ENCODE results near the gene RBM22. TPM values are rescaled to one million over a fixed set of nuclear protein-coding genes. Genes with fewer than 3 reads are reported as not detected.
A peak's percentile ranks its signal among the peaks of the same experiment; 100 is the strongest.

The RBM22 gene
- polyA plus RNA-seq, 1 donor, result 86.4 TPM

DNA sequence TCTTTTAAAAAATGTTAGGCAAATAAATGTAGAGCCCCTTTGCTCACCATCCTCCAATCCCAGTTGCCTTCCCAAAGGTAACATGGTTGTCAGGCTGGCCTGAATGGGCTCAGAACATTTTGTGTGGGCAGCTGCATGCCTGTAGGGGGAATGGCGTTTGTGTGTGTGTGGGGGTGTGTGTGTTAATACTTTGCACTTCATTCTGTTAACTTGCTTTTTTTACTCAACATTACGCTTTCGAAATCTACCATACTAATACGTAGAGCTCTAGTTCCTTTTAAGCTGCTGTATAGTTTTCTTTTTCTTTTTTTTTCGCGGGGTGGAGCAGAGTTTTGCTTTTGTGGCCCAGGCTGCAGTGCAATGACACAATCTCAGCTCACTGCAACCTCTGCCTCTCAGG, 25.8 kb downstream of the RBM22 start:
- no peak for DNase-seq

DNA sequence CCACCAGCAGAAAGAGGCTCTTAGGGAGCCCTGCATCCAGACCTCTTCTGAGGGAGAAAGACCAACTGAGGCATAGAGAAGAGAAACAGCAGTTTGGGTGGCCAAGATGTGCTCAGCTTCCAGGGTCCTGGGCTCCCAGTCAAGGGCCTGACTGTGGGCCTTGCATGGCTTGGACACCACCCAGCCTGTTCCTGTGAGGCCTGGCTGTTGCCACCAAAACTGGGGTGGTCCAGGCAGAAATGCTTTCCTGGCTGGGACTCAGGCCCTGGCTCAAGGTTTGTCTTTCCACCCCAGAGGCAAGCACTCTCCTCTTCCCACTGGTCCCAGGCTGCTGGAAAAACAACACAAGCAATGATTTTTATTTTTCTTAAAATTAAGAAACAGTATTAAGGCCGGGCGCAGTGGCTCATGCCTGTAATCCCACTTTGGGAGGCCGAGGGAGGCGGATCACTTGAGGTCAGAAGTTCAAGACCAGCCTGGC, 26.5 kb downstream of the RBM22 start:
- no peak for DNase-seq

DNA sequence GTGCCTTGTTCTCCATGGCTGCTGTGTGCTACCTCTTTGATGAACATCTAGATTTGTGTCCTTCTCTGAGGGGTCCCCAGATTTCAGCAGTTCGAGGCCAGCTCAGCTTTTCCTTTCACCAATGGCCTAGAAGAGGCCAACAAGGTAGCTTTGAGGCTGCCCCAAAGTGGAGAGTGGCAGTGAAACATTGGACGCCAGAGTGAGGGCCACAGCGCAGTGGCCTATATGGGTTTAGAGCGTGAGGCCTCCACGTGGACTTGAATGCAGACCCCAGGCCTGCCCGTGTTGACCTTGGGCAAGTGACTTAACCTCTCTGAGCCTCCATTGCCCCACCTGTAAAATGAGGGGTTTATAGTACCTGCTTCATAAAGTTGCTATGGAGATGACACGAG, 28.0 kb downstream of the RBM22 start:
- DNase-seq, result no peak

DNA sequence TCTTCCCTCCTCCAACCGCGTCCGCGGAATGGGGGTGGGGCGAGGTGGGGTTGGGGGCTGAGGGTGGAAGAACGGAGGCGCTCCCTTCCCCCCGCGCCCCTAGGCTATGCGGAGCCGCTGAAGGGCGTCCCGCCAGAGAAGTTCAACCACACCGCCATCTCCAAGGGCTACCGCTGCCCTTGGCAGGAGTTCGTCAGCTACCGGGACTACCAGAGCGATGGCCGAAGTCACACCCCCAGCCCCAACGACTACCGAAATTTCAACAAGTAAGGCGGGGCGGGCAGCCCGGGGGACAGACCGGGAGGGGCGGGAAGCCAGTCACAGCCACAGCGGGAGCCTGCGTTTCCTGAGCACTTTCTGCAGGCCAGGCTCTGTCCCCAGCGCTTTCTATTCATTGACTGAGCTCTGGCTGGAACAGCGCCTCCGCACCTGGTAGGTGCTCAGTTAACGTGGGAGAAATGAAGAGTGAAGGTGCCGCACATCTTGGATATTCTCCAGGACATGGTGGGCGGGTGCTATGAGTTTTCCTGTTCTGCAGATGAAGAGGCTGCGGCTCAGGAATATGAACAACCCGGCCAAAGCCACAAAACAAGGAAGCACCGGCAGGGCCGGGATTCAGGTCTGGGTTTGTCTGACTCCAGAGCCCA, 28.5 kb downstream of the RBM22 start:
- DNase-seq, result no peak

DNA sequence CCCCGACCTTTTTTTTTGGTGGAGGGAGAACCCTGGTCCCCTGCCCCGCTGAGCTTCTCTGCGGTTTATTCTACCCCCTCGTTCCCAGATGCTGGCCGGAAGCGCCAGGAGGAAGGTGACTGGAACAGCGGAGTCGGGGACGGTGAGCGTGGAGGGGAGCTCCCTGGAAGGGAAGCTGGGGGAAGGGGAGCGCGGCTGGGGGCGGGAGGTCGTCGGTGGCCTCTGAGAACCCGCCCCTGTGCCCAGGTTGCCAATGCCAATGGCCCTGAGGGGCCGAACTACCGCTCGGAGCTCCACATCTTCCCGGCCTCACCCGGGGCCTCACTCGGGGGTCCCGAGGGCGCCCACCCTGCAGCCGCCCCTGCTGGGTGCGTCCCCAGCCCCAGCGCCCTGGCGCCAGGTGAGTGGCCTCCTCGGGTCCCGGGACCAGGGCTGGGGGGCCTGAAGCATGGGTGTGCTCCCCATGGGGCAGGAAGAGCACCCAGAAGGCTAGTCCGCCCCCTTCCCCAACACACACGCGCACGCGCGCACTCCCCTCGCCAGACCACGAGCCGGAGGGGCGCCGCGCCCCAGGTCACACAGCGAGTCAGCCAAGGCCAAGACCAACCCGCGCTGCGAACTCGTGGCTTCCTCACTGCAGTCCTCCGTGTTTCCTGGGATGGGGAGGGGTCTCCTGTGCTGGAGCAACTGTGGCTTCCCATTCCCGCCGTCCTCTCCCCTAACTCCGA, 29.2 kb downstream of the RBM22 start:
- no peak for DNase-seq

DNA sequence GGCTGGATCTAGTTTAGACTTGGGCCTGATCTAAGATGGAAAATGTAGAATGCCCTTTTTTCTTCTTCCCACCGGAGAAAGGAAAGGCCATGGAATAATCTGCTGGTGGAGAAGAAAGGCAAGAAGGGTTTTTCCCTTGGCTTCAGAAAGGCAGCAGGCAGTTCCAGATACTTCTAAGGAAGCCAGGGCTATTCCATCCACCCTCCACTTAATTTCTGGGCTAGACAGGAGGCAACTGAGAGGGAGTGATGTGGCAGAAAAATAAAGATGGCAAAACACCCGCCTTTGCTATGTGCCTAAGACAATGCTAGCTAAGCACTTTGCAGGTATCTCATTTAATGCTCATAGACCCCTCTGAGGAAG, 29.9 kb downstream of the RBM22 start:
- no peak for DNase-seq

DNA sequence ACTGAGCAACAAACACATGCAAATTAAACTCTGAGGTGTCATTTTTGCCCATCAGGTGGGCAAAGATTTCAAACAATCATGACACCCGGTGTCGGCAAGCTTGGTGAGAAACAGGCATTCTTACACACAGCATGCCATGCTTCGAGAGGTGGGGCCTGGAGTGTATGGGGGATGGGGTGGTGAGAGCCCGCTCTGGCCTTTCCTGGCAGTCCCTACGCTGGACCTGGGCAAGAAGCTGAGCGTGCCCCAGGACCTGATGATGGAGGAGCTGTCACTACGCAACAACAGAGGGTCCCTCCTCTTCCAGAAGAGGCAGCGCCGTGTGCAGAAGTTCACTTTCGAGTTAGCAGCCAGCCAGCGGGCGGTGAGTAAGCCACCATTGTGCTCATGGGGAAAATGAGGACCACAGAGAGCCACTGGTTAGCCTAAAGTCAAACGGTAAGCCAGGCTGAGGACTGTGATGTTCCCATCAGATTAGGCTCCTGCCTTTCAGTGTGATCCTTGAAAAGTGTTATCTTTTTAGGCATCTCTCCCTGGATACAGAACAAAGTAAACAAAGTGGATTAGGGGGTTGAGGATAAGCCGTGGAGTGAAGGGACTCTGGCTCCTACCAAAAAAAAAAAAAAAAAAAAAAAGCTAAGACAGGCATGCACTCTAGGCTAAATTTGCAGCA, 30.5 kb downstream of the RBM22 start:
- DNase-seq, result no peak

DNA sequence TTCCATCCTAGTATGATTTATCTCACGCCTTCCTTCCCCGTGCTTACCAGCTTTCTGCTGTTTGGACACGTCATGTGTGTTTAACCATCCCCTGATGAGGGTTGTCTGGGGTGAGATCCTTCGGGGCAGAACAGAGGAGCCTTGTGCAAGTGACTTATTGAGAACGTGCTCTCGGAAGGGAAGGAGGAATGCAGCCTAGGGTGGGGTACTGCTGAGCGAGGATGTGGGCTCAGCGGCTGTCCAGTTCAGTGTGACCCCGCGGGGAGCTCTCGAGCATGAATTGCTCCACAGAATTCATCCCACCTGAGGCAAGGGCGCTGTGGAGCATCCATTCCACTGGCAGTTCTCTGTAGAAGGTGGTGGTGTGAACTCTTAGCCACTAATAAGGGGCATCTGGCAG, 35.8 kb downstream of the RBM22 start:
- DNase-seq, result no peak

DNA sequence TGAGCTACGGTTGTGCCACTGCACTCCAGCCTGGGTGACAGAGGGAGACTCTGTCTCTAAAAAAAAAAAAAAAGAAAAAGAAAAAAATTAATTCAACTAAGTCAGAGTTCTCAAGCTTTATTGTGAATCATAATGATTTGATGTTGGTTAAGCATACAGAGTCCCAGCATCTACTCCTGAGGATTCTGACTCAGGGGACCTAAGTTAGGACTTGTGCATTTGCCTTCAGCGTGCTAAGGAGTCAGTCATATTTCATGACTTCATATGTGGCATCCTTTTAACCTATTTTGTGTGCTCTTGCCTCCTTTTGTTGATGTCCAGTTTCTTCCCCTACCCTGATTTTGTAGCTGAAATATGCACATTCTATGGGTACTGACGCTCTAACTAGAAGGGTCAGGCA, 36.9 kb downstream of the RBM22 start:
- no peak for DNase-seq

DNA sequence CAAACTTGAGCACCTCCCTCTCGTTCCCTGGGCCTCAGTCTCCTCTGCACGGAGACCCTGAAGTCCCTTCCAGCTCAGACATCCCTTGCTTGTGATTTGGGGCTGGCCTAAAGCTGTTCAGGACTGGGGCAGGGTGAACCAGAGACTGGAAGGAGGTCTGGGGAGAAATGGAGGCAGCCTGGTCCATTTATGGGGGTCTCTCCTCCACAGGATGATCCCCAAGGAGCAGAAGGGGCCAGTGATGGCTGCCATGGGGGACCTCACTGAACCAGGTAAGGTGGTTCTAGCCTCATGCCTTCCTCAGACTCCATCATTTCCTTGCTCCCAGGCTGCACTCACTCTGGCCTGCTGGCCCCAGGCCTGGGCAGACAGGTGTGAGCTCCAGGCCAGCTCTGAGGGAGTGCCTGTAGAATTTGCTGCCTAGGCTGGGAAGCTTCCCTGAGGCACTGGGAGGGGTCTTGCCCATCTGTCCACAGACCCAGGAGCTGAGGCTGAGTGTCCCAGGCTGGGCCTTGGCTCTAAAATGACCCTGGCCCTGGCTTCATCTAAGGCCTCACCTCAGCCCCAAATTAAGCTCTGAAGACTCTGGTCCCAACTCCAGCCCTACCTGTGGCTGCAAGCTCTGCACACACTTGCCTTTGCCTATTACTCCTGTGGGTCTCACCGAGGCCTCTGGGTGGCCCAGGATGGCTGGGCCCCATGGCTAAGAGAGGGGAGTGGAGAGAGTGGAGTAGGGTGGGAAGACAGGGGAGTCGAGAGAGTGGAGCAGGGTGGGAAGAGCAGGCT, 37.9 kb downstream of the RBM22 start:
- DNase-seq, result no peak

DNA sequence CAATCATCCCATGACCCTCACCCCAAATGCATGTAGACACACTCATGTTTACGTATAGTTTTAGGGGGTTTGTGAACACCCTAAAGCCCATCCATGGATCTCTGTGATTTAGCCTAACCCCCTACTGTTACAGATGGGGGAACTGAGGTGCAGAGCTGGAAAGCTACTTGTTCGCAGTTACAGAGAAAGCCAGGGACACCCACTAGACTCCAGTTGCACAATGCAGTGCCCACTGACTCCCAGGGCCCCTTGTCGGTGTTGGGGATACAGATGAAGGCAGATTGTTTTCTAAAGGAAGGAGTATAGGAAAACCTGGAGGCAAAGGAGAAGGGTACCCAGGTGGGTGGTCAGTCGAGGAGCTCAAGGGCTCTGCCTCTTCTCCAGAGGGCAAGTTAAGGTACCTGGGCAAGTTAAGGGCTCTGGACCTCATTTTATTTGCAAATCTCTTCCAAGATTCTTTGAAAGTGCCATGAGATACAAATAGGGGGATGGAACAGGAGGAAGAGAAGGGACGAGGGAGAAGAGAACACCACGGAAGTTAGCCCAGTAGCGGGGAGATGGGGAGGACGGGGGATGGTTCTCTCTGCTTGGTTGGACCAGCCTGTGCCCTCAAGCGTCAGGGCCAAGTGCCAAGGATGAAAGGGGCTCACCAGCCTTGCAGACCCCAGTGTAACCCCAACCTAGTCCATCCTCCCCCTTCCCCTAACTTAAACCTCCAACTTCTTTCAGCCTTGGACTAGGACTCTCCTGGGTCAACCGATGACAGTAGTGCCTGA, 38.9 kb downstream of the RBM22 start:
- no peak for DNase-seq

DNA sequence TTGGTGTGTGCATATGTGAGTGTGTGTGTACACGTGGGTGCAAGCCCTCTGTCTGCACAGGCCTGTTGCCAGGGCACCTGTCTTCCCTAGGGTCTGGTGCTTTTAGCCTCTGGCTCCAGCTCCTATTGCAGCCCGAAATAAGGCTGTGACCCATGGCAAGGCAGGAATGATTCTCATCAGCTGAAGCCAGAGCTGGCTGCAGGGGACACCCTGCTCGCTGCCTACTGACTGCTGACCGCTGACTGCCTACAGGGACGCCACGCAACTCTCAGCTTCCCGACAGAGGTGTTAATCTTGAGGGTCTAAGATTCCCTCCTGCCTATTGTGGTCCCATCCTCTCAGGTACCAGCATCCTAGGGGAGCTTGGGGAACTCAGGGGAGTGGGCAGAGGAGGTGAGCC, 39.8 kb downstream of the RBM22 start, which contains the start of gene MYOZ3:
MYOZ3 (plus strand) TSS at position 166 of the 400 bp plus-strand sequence. CDS start 1,691 bp downstream, outside the sequence.
- DNase-seq, result no peak

DNA sequence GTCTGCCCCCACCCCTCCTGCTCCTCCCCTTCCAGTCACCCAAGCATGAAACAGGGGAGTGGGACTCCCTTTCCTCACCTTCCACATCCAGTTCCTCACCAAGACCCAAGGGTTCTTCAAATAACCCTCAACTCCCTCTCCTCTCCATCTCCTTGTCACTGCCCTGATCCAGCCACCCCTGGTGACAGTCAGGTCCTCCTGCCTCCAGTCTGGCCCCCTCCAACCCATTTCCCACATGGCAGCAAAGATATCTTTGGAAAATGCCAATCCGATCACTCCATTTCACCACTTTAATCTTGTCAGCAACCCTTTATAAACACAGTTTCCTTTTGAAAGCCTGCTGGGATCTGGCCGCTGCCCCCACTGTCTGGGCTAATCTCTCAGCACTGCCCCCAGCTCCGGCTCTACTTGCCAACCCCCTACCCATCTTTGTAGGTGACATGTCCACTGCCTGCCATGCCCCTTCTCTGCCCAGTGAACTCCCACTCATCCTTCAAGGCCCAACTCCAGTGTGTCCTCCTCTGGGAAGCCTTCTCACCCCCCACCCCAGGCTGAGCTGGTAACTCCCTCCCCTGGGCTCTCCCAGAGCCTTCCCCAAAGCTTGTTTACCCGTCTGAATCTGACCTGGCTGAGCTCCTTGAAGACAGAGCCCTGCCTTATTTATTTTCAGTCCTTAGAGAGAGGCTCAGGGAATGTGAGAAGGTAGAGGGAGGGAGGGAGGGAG, 40.6 kb downstream of the RBM22 start:
- no peak for DNase-seq

DNA sequence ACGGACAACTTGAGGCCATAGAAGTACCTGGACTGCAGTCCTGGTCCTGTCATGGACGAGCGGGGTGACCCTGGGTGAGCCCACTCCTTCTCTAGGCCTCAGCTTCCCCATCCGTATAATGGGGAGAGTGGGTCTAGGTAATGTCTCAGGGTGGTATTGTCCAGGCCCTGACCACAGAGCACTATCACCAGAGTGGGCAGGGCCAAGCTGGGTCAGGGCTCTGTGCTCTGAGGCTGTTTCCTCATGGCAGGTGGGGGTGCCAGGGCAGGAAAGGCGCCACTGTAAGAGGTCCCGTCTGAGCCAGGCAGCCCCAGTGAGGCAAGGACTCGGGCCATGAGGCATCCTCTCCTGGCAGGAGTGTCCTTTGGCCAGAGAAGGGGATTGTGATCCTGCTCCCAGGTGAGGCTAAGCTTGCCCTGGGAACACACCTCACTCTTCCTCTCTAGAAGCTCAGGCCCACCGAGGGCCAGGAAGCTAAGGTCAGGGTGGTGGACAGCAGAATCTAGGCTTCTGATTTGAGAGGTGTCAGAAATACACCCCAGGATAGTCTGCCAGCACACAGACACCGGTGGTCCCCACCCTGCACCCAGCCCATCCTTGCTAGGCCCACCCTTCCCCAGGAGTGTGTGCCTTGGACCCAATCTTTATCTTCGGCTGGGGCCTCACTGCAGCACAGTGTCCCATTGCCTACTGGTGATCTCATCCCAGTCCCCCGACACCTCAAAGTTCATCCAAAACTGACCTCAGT, 41.3 kb downstream of the RBM22 start:
- no peak for DNase-seq

DNA sequence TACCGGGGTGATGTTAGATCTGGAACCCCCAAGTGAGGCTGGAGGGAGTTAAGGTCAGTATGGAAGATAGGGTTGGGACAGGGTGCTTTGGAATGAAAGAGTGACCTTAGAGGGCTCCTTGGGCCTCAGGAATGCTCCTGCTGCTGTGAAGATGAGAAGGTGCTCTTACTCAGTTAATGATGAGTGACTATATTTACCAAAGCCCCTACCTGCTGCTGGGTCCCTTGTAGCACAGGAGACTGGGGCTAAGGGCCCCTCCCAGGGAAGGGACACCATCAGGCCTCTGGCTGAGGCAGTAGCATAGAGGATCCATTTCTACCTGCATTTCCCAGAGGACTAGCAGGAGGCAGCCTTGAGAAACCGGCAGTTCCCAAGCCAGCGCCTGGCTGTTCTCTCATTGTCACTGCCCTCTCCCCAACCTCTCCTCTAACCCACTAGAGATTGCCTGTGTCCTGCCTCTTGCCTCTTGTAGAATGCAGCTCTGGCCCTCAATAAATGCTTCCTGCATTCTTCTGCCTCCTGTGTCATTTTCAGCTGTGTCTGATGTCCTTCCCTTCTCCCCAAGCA, 42.1 kb downstream of the RBM22 start:
- no peak for DNase-seq

DNA sequence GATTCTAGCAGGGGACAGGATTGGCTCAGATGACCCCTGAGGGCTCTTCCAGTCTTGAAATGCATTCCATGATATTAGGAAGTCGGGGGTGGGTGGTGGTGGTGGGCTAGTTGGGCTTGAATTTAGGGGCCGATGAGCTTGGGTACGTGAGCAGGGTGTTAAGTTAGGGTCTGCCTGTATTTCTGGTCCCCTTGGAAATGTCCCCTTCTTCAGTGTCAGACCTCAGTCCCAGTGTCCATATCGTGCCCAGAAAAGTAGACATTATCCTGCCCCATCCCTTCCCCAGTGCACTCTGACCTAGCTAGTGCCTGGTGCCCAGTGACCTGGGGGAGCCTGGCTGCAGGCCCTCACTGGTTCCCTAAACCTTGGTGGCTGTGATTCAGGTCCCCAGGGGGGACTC, 42.7 kb downstream of the RBM22 start:
- no peak for DNase-seq

DNA sequence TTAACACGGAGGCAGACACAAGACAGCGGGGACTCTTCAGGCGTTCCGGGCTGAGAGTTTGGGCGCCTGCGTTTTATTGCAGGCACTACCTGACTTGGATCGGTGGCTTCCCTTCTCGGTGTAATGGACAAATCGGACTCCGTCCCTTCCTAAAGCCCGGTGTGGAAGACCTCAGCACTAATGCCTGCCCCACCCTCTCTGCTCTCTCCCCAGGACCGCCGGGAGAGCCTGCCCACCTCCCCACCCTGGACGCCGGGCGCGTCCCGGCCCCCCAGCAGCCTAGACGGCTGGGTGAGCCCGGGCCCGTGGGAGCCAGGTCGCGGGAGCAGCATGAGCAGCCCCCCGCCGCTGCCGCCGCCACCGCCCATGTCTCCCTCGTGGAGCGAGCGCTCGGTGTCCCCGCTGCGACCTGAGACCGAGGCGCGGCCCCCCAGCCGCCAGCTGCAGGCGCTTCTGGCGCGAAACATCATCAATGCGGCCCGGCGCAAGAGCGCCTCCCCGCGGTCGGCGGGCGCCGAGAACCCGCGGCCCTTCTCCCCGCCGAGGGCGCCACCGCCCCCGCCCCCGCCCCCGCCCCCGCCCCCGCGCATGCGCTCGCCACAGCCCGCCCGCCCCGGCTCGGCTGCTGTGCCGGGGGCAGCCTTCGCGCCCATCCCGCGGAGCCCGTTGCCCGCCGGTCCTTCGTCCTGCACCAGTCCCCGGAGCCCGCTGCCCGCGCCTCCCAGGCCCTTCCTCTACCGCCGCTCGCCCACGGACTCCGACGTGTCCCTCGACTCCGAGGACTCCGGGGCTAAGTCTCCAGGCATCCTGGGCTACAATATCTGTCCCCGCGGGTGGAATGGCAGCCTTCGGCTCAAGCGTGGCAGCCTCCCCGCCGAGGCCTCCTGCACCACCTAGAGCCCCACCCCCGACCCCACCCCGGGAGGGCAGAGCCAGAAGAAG, 44.4 kb downstream of the RBM22 start:
- peak; percentile 79 for DNase-seq

DNA sequence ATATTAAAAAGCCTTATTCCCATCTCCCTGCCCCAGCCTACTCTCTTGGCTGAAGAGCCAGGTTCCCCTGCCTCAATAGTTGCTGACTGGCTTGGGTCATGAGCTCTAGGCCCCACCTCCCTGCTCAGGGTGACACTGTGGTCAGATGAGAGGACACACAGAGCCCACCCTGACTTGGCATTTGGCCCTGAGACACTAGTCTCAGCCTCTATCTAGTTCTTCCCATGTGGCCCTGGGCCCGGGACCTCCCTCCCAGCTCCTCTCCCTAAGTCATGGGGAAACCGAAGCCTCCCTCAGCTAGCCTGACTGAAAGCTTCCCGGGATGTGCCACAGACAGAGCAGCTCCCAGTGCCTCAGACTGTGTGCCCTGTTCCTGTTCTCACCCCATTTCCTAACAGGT, 45.6 kb downstream of the RBM22 start:
- no peak for DNase-seq
